Mucosa of stomach (tissue), 1 donor: Measurements from ENCODE around the gene CDC123.
"Not testable (repeated sequence)": the region's sequence is repeated elsewhere in the genome, so short reads cannot be mapped to it uniquely, and the experiment has no call there.

Source experiments
- H3K27me3 ChIP-seq: one replicate; pipeline ENCODE4 v1.7.0; 2013; ENCODE audit warnings: mild to moderate bottlenecking, low read length; ENCODE audit not compliant: control insufficient read depth, insufficient read depth
- H3K36me3 ChIP-seq: one replicate; pipeline ENCODE4 v1.7.0; 2013; ENCODE audit warnings: low read length; ENCODE audit not compliant: control insufficient read depth, insufficient read depth
- H3K4me1 ChIP-seq: one replicate; pipeline ENCODE4 v1.7.0; 2013; ENCODE audit warnings: mild to moderate bottlenecking, low read length; ENCODE audit not compliant: control insufficient read depth, insufficient read depth
- H3K4me3 ChIP-seq: one replicate; pipeline ENCODE4 v1.7.0; 2013; ENCODE audit warnings: low read length
- H3K9ac ChIP-seq: one replicate; pipeline ENCODE4 v1.7.0; 2013; ENCODE audit warnings: mild to moderate bottlenecking, low read length, moderate library complexity
- H3K9me3 ChIP-seq: one replicate; pipeline ENCODE4 v1.7.0; 2013; ENCODE audit warnings: mild to moderate bottlenecking, low read length, moderate library complexity; ENCODE audit not compliant: control insufficient read depth
- donor health status: Pancreatic carcinoma.

Gene CDC123

DNA sequence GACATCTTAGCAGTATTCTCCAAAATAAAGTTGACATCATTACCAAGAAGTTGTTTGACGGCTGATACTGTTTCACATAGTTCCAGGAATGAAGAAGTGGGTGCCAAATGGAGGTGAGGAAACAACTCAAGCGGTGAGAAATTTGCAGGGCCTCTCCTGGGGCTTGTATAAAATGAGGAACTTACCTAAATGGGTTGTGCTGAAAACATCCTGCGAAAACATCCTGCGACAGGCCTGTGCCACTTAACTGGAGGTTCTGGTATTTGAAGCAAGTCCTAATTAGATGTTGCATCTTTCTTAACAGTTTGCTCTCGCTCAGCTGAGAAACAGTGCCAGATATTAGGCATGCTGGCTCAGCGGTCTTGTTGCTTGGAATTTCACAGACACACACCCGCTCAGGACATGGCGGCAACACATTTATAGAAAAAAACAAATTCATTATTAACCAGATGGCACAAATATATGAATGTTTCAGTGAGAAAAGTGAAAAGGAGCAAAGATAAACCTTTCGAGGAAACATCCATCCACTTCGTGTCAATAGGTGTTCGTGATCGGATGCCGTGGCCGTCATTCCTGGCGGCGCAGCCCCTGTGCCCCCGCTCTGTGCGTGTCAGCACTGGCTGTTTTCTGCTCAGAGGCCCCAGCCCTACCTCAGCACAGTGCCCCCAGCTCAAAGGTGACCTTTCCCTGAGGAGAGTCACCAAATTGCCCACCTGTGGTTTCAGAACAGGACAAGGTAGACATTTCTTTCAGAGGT lies 48.1 kb downstream of the CDC123 start:
- no peaks in the 10 kb centered on the region for H3K36me3 ChIP-seq
- no peak overlapping the region for H3K9ac ChIP-seq
- no peak overlapping the region for H3K4me3 ChIP-seq
- H3K9me3 ChIP-seq, result no peaks in the 10 kb centered on the region
- no peaks in the 10 kb centered on the region for H3K27me3 ChIP-seq
- no peaks in the 10 kb centered on the region for H3K4me1 ChIP-seq

DNA sequence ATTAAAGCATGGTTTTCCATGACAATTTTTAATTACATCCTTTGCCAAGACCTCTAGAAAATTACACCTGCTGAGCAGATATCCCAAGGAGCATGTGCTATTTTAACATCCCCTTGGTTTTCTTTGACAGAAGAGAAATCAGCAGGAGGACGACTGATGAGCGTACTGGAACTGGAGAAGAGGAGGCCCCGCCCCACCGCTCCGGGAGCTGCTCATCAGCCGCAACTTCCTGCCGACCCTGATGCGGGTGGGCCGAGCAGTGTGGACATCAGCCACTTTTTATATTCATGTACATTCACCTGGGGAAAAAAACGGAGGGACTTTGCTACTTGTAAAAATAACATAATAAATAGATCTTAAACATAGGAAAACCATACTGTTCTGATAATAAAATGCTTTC lies 54.2 kb downstream of the CDC123 start:
- Histone ChIP-seq H3K36me3 (no peaks in the 10 kb centered on the region), H3K4me1 (no peaks in the 10 kb centered on the region), H3K9ac (no peak overlapping the region), H3K27me3 (no peaks in the 10 kb centered on the region), H3K4me3 (no peak overlapping the region), H3K9me3 (no peaks in the 10 kb centered on the region)

DNA sequence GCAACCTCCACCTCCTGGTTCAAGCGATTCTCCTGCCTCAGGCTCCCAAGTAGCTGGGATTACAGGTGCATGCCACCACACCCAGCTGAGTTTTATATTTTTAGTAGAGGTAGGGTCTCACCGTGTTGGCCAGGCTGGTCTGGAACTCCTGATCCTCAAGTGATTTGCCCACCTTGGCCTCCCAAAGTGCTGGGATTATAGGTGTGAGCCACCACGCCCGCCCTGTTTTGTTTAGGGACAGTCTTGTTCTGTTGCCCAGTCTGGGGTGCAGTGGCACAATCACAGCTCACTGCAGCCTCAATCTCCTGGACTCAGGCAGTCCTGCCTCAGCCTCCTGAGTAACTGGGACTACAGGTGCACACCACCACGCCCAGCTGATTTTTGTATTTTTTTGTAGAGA lies 54.7 kb downstream of the CDC123 start:
- not testable (repeated sequence) for H3K4me3 ChIP-seq, H3K9me3 ChIP-seq, H3K27me3 ChIP-seq, H3K4me1 ChIP-seq, H3K36me3 ChIP-seq, H3K9ac ChIP-seq

DNA sequence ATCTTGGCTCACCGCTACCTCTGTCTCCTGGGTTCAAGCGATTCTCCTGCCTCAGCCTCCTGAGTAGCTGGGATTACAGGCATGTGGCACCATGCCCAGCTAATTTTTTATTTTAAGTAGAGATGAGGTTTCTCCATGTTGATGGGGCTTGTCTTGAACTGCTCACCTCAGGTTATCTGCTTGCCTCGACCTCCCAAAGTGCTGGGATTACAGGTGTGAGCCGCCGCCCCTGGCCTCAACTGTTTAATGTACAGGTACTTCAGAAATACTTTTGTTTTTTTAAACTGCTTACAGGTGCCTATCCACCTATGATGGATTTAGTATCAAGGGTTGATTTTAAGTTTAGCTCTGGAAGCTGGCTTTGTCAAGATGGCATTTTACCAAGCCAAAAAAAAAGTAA lies 55.6 kb downstream of the CDC123 start:
- no peaks in the 10 kb centered on the region for H3K4me1 ChIP-seq
- H3K9ac ChIP-seq, result no peak overlapping the region
- H3K36me3 ChIP-seq, result no peaks in the 10 kb centered on the region
- no peak overlapping the region for H3K4me3 ChIP-seq
- H3K27me3 ChIP-seq, result no peaks in the 10 kb centered on the region
- H3K9me3 ChIP-seq, result no peaks in the 10 kb centered on the region

DNA sequence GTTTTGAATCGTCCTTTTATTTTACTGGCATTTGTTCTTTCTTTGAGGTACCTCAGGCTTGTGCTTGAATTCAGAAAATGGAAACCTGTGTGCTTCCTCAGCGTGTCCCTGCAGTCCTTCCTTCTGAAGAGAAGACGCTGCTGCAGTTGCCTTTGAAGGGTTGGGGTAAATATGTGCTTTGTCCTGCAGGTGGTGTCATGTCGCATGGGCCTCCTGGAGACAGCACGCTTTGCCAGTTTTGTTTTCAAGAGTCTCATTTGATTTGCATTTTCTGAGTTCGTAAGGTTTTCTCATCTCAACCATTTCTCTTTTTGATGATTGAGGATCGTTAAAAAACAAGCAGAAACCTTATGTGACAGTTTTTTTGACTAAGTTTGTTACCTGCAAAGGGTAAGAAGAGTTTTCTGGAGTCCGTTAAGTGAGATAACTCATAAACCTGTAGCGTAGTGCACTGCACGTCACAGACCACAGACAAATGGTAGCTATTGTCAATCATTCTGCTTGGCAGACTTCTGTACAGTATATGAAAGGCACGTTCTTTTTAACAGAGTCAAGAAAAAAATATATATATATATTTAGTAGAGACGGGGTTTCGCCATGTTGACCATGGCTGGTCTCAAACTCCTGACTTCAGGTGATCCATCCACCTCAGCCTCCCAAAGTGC lies 57.0 kb downstream of the CDC123 start:
- Histone ChIP-seq H3K4me3 (no peak overlapping the region), H3K4me1 (no peaks in the 10 kb centered on the region), H3K9me3 (no peaks in the 10 kb centered on the region), H3K27me3 (no peaks in the 10 kb centered on the region), H3K36me3 (no peaks in the 10 kb centered on the region), H3K9ac (no peak overlapping the region)

DNA sequence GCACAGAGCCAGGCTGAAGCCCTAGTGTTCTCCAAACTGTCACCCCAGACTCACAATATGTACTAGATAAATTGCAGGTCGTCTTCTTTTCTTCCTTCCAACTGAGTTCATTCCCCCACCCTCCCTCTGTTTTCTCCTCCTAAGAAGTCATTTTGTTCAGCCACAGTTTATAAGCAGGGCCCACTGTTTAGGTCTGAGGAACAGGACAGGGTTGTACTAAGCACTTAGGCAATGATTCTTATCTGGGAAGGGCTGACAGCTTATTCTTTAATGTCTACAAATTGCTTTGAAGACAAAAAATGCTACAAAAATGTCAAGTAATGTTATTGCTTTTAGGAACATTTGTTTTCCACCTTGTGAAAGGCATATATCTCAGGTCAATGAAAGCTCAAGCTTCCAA lies 59.1 kb downstream of the CDC123 start:
- Histone ChIP-seq H3K36me3 (no peaks in the 10 kb centered on the region), H3K9me3 (no peaks in the 10 kb centered on the region)

DNA sequence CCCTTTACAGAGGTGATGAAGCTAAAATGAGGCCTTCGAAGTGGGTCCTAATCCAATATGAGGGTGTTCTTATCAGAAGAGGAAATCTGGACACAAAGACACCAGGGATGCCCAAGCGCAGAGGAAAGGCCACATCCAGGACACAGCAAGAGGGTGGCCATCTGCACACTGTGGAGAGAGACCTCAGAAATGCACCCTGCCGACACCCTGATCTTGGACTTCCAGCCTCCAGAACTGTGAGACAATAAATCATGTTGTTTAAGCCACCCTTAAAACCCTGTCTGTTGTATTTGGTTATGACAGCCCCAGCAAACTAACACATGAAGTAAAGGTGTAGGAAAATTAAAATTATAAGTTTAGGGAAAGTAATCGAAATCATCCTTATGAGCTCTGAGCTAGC lies 64.0 kb downstream of the CDC123 start:
- Histone ChIP-seq H3K9me3 (no peaks in the 10 kb centered on the region), H3K4me3 (no peak overlapping the region), H3K27me3 (no peaks in the 10 kb centered on the region), H3K4me1 (no peaks in the 10 kb centered on the region), H3K9ac (no peak overlapping the region), H3K36me3 (no peaks in the 10 kb centered on the region)

More for the DNA sequence above, 59.1 kb downstream of the CDC123 start:
- Histone ChIP-seq H3K27me3 (no peaks in the 10 kb centered on the region), H3K9ac (no peak overlapping the region), H3K4me3 (no peak overlapping the region), H3K4me1 (no peaks in the 10 kb centered on the region)

DNA sequence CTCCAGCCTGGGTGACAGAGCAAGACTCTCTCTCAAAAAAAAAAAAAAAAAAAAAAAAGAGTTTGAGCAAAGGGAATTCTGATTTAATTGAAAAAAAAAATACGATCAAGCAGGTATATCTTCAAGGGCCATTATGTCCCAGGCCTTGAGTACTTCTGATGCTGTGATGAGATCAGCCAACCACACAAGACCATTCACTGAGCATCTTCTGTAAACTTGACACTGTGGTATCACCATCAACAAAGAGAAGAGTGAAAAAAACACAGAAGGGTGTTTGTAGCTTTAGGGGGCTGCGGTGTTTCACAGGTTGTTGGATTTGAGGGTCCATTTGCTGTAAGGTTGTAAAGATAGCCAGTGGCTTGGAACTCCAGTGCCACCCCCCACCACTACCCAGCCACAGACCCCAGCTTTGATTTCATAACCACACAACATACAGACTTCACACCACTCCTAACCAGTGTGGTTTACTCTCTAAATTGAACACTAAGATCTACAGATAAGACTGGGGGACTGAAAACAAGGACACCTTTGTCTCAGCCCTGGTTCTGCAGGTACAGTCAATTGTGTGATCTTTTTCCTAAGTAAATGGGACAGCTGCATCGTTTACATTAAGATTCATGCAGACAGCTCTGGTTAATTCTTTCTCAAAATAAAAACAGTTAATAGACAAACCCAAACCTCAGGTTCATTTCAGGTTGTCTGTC lies 66.4 kb downstream of the CDC123 start:
- H3K4me3 ChIP-seq, result no peak overlapping the region
- no peaks in the 10 kb centered on the region for H3K9me3 ChIP-seq
- H3K4me1 ChIP-seq, result peaks cover 9% of the 10 kb centered on the region
- no peaks in the 10 kb centered on the region for H3K36me3 ChIP-seq
- H3K9ac ChIP-seq, result no peak overlapping the region
- no peaks in the 10 kb centered on the region for H3K27me3 ChIP-seq

DNA sequence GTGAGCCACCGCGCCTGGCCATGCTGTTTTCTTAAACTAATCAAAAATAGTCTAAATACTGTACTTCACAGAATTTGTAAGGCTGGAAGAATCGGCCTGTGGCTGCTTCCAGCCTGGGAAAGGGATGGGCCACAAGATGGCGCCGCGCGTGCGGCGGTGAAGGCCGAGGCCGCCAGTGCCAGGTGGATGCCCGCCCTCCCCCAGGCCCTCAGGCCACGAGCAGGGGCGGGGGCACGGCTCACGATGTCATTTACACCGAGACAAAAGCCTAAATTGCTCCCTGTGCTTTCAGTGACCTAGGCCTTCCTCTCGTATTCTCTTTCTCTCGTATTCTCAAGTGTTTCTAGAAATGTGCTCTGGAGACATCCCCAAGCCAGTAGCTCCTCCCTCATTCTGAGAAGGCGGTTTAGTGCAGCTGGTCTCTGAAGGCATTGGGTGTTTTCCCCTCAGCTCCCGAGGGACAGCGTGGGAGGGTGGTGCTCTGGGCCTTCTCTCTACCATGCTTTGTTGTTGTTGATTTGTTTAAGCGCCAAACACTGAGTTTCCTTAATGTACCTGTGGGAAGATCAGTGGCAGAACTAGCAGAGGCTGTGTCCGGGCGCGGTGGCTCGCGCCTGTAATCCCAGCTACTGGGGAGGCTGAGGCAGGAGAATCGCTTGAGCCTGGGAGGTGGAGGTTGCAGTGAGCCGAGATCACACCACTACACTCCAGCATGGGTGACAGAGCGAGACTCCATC lies 68.4 kb downstream of the CDC123 start:
- no peak overlapping the region for H3K4me3 ChIP-seq

DNA sequence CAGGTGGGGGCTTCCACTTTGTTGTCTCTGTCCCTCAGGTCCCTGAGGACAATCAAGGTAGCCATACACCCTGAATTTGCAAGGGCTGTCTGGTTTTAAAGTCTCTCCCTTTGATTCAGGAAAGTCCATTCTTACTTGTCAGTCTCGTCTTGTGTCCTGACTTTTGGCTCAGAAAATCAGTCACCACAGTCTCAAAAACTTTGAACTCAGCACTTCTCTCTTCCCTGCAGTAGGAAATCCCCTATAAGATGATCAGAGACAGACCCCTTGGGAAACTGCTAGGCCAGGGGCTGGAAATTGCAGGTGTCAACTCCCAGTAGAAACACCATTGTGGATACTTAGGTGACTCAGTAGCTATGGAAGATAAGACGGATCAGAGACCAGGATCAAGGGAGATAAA lies 73.1 kb downstream of the CDC123 start:
- Histone ChIP-seq H3K9ac (no peak overlapping the region), H3K4me1 (peaks cover 9% of the 10 kb centered on the region), H3K27me3 (no peaks in the 10 kb centered on the region), H3K9me3 (no peaks in the 10 kb centered on the region), H3K4me3 (no peak overlapping the region), H3K36me3 (no peaks in the 10 kb centered on the region)

More for the DNA sequence above, 68.4 kb downstream of the CDC123 start:
- H3K27me3 ChIP-seq, result no peaks in the 10 kb centered on the region
- no peaks in the 10 kb centered on the region for H3K9me3 ChIP-seq
- peak overlapping the region; percentile 13 for H3K9ac ChIP-seq
- no peaks in the 10 kb centered on the region for H3K36me3 ChIP-seq
- H3K4me1 ChIP-seq, result peaks cover 9% of the 10 kb centered on the region

DNA sequence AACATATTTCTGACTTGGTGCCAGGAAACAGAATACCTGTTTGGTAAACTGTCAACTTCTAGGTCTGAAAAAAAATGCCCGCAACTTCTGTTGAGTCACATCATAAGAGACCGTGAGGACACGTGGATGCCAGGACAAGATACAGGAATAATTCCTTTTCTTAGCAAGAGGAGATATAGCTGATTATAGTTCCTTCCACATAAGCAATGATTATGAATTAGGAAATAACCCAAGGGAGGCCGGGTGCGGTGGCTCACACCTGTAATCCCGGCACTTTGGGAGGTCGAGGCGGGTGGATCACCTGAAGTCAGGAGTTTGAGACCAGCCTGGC lies 75.2 kb downstream of the CDC123 start:
- Histone ChIP-seq H3K9ac (no peak overlapping the region), H3K9me3 (no peaks in the 10 kb centered on the region), H3K27me3 (no peaks in the 10 kb centered on the region), H3K4me1 (no peaks in the 10 kb centered on the region), H3K36me3 (no peaks in the 10 kb centered on the region), H3K4me3 (no peak overlapping the region)

DNA sequence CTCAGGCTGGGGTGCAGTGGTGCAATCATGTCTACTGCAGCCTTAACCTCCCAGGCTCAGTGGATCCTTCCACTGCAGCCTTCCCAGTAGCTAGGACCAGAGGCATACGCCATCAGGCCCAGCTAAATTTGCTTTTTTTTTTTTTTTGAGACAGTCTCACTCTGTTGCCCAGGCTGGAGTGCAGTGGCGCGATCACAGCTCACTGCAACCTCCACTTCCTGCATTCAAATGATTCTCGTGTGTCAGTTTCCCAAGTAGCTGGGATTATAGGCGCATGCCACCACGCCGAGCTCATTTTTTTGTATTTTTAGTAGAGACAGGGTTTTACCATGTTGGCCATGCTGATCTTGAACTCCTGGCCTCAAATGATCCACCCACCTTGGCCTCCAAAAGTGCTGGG lies 81.9 kb downstream of the CDC123 start:
- H3K9ac ChIP-seq, result not testable (repeated sequence)

More for the DNA sequence above, 81.9 kb downstream of the CDC123 start:
- H3K9me3 ChIP-seq, H3K4me1 ChIP-seq, H3K36me3 ChIP-seq, H3K4me3 ChIP-seq, H3K27me3 ChIP-seq: not testable (repeated sequence)
